H9 (cell line): ENCODE results near the gene PNPLA7. TPM values are rescaled to one million over a fixed set of nuclear protein-coding genes. Genes with fewer than 3 reads are reported as not detected.
A peak's percentile ranks its signal among the peaks of the same experiment; 100 is the strongest.

Source experiments
- DNase-seq: peaks from one replicate; pipeline ENCODE4 v3.0.0-alpha.2; 2017
- H2AFZ ChIP-seq: one replicate; pipeline ENCODE4 v1.6.1; 2013; ENCODE audit warnings: mild to moderate bottlenecking, low read length, control low read depth, moderate library complexity
- H2AK5ac ChIP-seq: 2 replicates; pipeline ENCODE4 v1.6.1; 2013; ENCODE audit warnings: low read length, control low read depth, mixed read lengths; ENCODE audit not compliant: insufficient read length
- H2BK120ac ChIP-seq: one replicate; pipeline ENCODE4 v1.6.1; 2013; ENCODE audit warnings: low read depth, mild to moderate bottlenecking, low read length, control low read depth, inconsistent platforms; ENCODE audit not compliant: poor library complexity, severe bottlenecking
- H2BK12ac ChIP-seq: 2 replicates; pipeline ENCODE4 v1.6.1; 2013; ENCODE audit warnings: low read length, control low read depth, mixed read lengths, low read depth; ENCODE audit not compliant: insufficient read length
- H2BK15ac ChIP-seq: 2 replicates; pipeline ENCODE4 v1.6.1; 2013; ENCODE audit warnings: low read depth, low read length, control low read depth
- H2BK20ac ChIP-seq: one replicate; pipeline ENCODE4 v1.6.1; 2013; ENCODE audit warnings: low read depth, mild to moderate bottlenecking, low read length, control low read depth, inconsistent platforms; ENCODE audit not compliant: poor library complexity, severe bottlenecking
- H2BK5ac ChIP-seq: 2 replicates; pipeline ENCODE4 v1.6.1; 2013; ENCODE audit warnings: low read length, control low read depth, mixed read lengths; ENCODE audit not compliant: insufficient read length
- H3K14ac ChIP-seq: 2 replicates; pipeline ENCODE4 v1.6.1; 2013; ENCODE audit warnings: low read length, control low read depth; ENCODE audit not compliant: insufficient read depth
- H3K18ac ChIP-seq: 2 replicates; pipeline ENCODE4 v1.6.1; 2013; ENCODE audit warnings: low read depth, mild to moderate bottlenecking, mixed read lengths, low read length, control low read depth; ENCODE audit not compliant: insufficient read length
- H3K23ac ChIP-seq: 2 replicates; pipeline ENCODE4 v1.6.1; 2013; ENCODE audit warnings: low read length, control low read depth, mixed read lengths, low read depth; ENCODE audit not compliant: insufficient read length
- H3K23me2 ChIP-seq: 2 replicates; pipeline ENCODE4 v1.6.1; 2013; ENCODE audit warnings: low read depth, mild to moderate bottlenecking, mixed read lengths, low read length, control low read depth; ENCODE audit not compliant: insufficient read length, poor library complexity, severe bottlenecking
- H3K27ac ChIP-seq: 2 replicates; pipeline ENCODE4 v1.5.1; 2013; ENCODE audit warnings: low read length, control low read depth, mixed read lengths, low read depth; ENCODE audit not compliant: insufficient read length
- H3K27me3 ChIP-seq: 2 replicates; pipeline ENCODE4 v1.6.1; 2013; ENCODE audit warnings: low read length, control low read depth, inconsistent platforms; ENCODE audit not compliant: insufficient read depth
- H3K4ac ChIP-seq: 2 replicates; pipeline ENCODE4 v1.6.1; 2013; ENCODE audit warnings: low read depth, mild to moderate bottlenecking, control low read depth, inconsistent platforms, low read length, moderate library complexity
- H3K4me1 ChIP-seq: 2 replicates; pipeline ENCODE4 v1.6.1; 2013; ENCODE audit warnings: low read length, control low read depth, inconsistent platforms; ENCODE audit not compliant: insufficient read depth
- H3K4me2 ChIP-seq: 2 replicates; pipeline ENCODE4 v1.6.1; 2013; ENCODE audit warnings: low read length, control low read depth, mixed read lengths; ENCODE audit not compliant: insufficient read length, insufficient read depth
- H3K56ac ChIP-seq: 2 replicates; pipeline ENCODE4 v1.6.1; 2013; ENCODE audit warnings: low read depth, mild to moderate bottlenecking, mixed read lengths, low read length, control low read depth; ENCODE audit not compliant: insufficient read length
- H3K79me1 ChIP-seq: 2 replicates; pipeline ENCODE4 v1.6.1; 2013; ENCODE audit warnings: low read depth, mild to moderate bottlenecking, moderate library complexity, low read length, control low read depth, inconsistent platforms; ENCODE audit not compliant: insufficient read depth, poor library complexity, severe bottlenecking
- H3K79me2 ChIP-seq: 2 replicates; pipeline ENCODE4 v1.6.1; 2013; ENCODE audit warnings: low read length, control low read depth, inconsistent platforms; ENCODE audit not compliant: insufficient read depth
- H3K9ac ChIP-seq: 2 replicates; pipeline ENCODE4 v1.6.1; 2013; ENCODE audit warnings: low read length, control low read depth, mixed read lengths; ENCODE audit not compliant: insufficient read length; ENCODE audit errors: extremely low read depth
- H3K9me3 ChIP-seq: one replicate; pipeline ENCODE4 v1.6.1; 2013; ENCODE audit warnings: low read depth, low read length, inconsistent platforms; ENCODE audit not compliant: control insufficient read depth
- H3T11ph ChIP-seq: one replicate; pipeline ENCODE4 v1.6.1; 2013; ENCODE audit warnings: mild to moderate bottlenecking, low read length, control low read depth, inconsistent platforms
- H4K20me1 ChIP-seq: one replicate; pipeline ENCODE4 v1.6.1; 2013; ENCODE audit not compliant: control insufficient read depth, insufficient read length, insufficient read depth
- H4K5ac ChIP-seq: 2 replicates; pipeline ENCODE4 v1.6.1; 2013; ENCODE audit warnings: low read depth, mild to moderate bottlenecking, mixed read lengths, low read length, control low read depth; ENCODE audit not compliant: insufficient read length
- H4K8ac ChIP-seq: replicated peaks from 2 replicates; pipeline ENCODE4 v1.6.1; 2013; ENCODE audit warnings: low read length, control low read depth, mixed read lengths, low read depth; ENCODE audit not compliant: insufficient read length
- H4K91ac ChIP-seq: 2 replicates; pipeline ENCODE4 v1.6.1; 2013; ENCODE audit warnings: low read depth, mild to moderate bottlenecking, moderate library complexity, mixed read lengths, low read length, control low read depth; ENCODE audit not compliant: insufficient read length
- H3K27ac Mint-ChIP-seq, 3 experiments: 2 replicates in 2 of 3; 3 replicates in 1 of 3; pipeline ENCODE4 v1.8.0; 2020 to 2021; ENCODE audit warnings: mixed read lengths in 3 of 3, mild to moderate bottlenecking in 1 of 3, moderate library complexity in 1 of 3
- H3K27me3 Mint-ChIP-seq: 2 replicates; pipeline ENCODE4 v1.8.0; 2021; ENCODE audit warnings: low read depth, mild to moderate bottlenecking, moderate library complexity, mixed read lengths
- H3K36me3 Mint-ChIP-seq, 3 experiments: 2 replicates in 2 of 3; 3 replicates in 1 of 3; pipeline ENCODE4 v1.8.0; 2020 to 2021; ENCODE audit warnings: low read depth in 3 of 3, mixed read lengths in 3 of 3; ENCODE audit not compliant: insufficient read depth in 1 of 3
- H3K4me1 Mint-ChIP-seq, 2 experiments: 2 replicates each; pipeline ENCODE4 v1.8.0; 2020; ENCODE audit warnings: mixed read lengths in 2 of 2
- H3K4me3 Mint-ChIP-seq, 2 experiments: 2 replicates in 1 of 2; 3 replicates in 1 of 2; pipeline ENCODE4 v1.8.0; 2020 to 2021; ENCODE audit warnings: mild to moderate bottlenecking in 2 of 2, mixed read lengths in 2 of 2, moderate library complexity in 1 of 2
- H3K9me3 Mint-ChIP-seq, 2 experiments: 2 replicates in 1 of 2; 3 replicates in 1 of 2; pipeline ENCODE4 v1.8.0; 2020; ENCODE audit warnings: mild to moderate bottlenecking in 2 of 2, mixed read lengths in 2 of 2, moderate library complexity in 1 of 2
- WGBS: extraction: QIAGEN DNeasy Blood & Tissue Kit; methylation state at CpG from one replicate; pipeline ENCODE4 v1.1.7; 2013; ENCODE audit warnings: missing lambda C conversion rate, low lambda C conversion rate, mixed read lengths; ENCODE audit not compliant: insufficient read length; ENCODE audit errors: extremely low coverage; 5-methylcytosine and 5-hydroxymethylcytosine counted together
- total RNA-seq: library from RNA; stranded (reverse); gene quantifications from 2 replicates; pipeline ENCODE4 v1.2.1, GENCODE V29; 2021
- TF ChIP-seq, protein P1 (sequence below): fragments of 200-600 bp; sonication (generic); conservative IDR thresholded peaks from 3 replicates; pipeline ENCODE4 v1.8.0; 2021; ENCODE audit warnings: antibody characterized with exemption, mild to moderate bottlenecking

Gene PNPLA7
- total RNA-seq, 1 experiment from 2014 or later: 1.8 TPM

DNA sequence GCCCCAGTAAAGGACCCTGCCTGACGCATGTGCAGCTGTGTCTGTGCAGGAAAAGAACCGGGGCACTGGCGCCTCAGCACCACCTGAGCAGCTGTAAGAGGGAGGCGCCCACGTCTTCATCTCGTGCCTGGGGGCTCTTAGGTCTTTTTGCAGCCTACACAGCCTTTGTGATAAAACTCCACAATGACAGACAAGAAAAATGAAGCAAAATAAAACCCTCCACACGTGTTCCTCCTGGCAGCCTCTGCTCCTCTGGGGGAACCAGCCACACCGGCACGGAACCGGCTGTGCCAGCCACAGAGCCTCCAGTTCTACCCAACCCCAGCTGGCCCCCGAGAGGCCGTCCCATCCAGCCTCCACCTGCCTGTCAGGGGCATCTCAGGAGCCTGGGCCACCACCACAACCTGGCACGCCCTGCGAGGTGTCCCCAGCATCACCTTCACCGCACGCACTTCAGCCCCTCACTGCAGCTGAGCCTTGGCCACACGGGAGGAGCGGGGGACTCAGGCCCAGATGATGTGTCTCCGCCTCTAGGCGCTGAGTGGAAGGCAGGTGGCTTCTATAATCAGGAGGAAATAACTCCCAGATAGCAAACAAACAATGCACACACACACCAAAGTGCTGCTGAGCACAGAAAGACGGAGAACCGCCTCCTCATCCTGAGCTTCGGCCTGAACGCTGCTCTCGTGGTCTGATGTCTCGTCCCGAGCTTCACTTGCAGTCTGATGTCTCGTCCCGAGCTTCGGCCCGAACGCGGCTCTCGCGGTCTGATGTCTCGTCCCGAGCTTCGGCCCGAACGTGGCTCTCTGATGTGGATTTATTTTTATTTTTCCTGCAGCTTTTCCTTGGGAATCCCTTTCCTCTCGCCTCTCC is 62.5 kb downstream of the PNPLA7 start:
- peak overlapping the region in 2 of 3 experiments; percentile 40 to 53; a peak in 1 of 7 replicates for H3K27ac Mint-ChIP-seq
- WGBS: no CpG with 5 or more reads among the region's 41 CpGs

More for the DNA sequence above, 62.5 kb downstream of the PNPLA7 start:
- Histone ChIP-seq H3K18ac (no peak overlapping the region), H3K27ac (no peak overlapping the region), H2AK5ac (no peak overlapping the region), H3K4me2 (no peak overlapping the region), H3K27me3 (no peaks in the 10 kb centered on the region), H4K8ac (no peak overlapping the region), H2BK20ac (no peak overlapping the region), H3K4me1 (no peaks in the 10 kb centered on the region), H3K14ac (no peak overlapping the region; the same call in 1 of the 2 replicates), H4K5ac (no peak overlapping the region), H2AFZ (no peak overlapping the region), H3K9me3 (no peaks in the 10 kb centered on the region), H3K56ac (no peak overlapping the region), H4K91ac (no peak overlapping the region), H3K79me1 (no peaks in the 10 kb centered on the region), H3K9ac (no peak overlapping the region), H3K79me2 (no peaks in the 10 kb centered on the region), H2BK15ac (no peak overlapping the region), H3K4ac (no peak overlapping the region), H3K23ac (no peak overlapping the region), H3K23me2 (no peaks in the 10 kb centered on the region), H2BK5ac (no peak overlapping the region), H2BK120ac (no peak overlapping the region), H2BK12ac (no peak overlapping the region), H3T11ph (no peak overlapping the region), H4K20me1 (no peaks in the 10 kb centered on the region)
- H3K4me3 Mint-ChIP-seq: no peak overlapping the region
- no peaks in the 10 kb centered on the region for H3K36me3 Mint-ChIP-seq
- DNase-seq: peak; percentile 19
- peaks cover 2 to 7% of the 10 kb centered on the region in 2 experiments; a peak in 1 of 5 replicates for H3K9me3 Mint-ChIP-seq
- no peaks in the 10 kb centered on the region for H3K4me1 Mint-ChIP-seq
- peaks cover 1% of the 10 kb centered on the region for H3K27me3 Mint-ChIP-seq
- TF ChIP-seq, protein P1, sequence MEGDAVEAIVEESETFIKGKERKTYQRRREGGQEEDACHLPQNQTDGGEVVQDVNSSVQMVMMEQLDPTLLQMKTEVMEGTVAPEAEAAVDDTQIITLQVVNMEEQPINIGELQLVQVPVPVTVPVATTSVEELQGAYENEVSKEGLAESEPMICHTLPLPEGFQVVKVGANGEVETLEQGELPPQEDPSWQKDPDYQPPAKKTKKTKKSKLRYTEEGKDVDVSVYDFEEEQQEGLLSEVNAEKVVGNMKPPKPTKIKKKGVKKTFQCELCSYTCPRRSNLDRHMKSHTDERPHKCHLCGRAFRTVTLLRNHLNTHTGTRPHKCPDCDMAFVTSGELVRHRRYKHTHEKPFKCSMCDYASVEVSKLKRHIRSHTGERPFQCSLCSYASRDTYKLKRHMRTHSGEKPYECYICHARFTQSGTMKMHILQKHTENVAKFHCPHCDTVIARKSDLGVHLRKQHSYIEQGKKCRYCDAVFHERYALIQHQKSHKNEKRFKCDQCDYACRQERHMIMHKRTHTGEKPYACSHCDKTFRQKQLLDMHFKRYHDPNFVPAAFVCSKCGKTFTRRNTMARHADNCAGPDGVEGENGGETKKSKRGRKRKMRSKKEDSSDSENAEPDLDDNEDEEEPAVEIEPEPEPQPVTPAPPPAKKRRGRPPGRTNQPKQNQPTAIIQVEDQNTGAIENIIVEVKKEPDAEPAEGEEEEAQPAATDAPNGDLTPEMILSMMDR: no peak
